ENCODE measurements around the gene MS4A2.
"Not testable (repeated sequence)": the region's sequence is repeated elsewhere in the genome, so short reads cannot be mapped to it uniquely, and the experiment has no call there.

MS4A2 gene

GRCh38 chr11:60104471-60105115 is 16.1 kb downstream of the MS4A2 start:
- DNase-seq: not testable (repeated sequence)

GRCh38 chr11:60108631-60109030 is 20.2 kb downstream of the MS4A2 start:
- not testable (repeated sequence) for DNase-seq

GRCh38 chr11:60111793-60112192 is 23.3 kb downstream of the MS4A2 start:
- DNase-seq: no peak

- no peak for DNase-seq
Observed at GRCh38 chr11:60116996-60117790, 28.7 kb downstream of the MS4A2 start.

- DNase-seq: no peak
Observed at GRCh38 chr11:60118338-60118737, 29.9 kb downstream of the MS4A2 start.

- DNase-seq: no peak
Observed at GRCh38 chr11:60119710-60120109, 31.2 kb downstream of the MS4A2 start.

GRCh38 chr11:60121264-60121663 is 32.8 kb downstream of the MS4A2 start:
- DNase-seq: no peak

- DNase-seq: no peak
Observed at GRCh38 chr11:60122414-60123036, 34.1 kb downstream of the MS4A2 start.

- no peak for DNase-seq
Observed at GRCh38 chr11:60124802-60125432, 36.5 kb downstream of the MS4A2 start.

- DNase-seq: no peak
Observed at GRCh38 chr11:60125956-60126585, 37.6 kb downstream of the MS4A2 start.

GRCh38 chr11:60127311-60127811 is 38.9 kb downstream of the MS4A2 start:
- no peak for DNase-seq

GRCh38 chr11:60128376-60128775 is 39.9 kb downstream of the MS4A2 start:
- no peak for DNase-seq

GRCh38 chr11:60128866-60129265 is 40.4 kb downstream of the MS4A2 start:
- DNase-seq: not testable (repeated sequence)

GRCh38 chr11:60129853-60130252 is 41.4 kb downstream of the MS4A2 start:
- DNase-seq: no peak

- DNase-seq: peak in 1 of 5 experiments; percentile 14
Observed at GRCh38 chr11:60130496-60130895, 42.0 kb downstream of the MS4A2 start.

GRCh38 chr11:60131912-60132311 is 43.4 kb downstream of the MS4A2 start:
- DNase-seq: no peak

- DNase-seq: no peak
Observed at GRCh38 chr11:60133917-60134316, 45.5 kb downstream of the MS4A2 start.

GRCh38 chr11:60143768-60144167 is 55.3 kb downstream of the MS4A2 start:
- no peak for DNase-seq

- DNase-seq: no peak
Observed at GRCh38 chr11:60145677-60146076, 57.2 kb downstream of the MS4A2 start.

All from T-helper 2 cell (primary cell).